Mucosa of stomach (tissue), 1 donor: Measurements from ENCODE around the gene ALOX5.
"Not testable (repeated sequence)": the region's sequence is repeated elsewhere in the genome, so short reads cannot be mapped to it uniquely, and the experiment has no call there.

Experiments
- H3K27me3 ChIP-seq: one replicate; pipeline ENCODE4 v1.7.0; 2013; ENCODE audit warnings: mild to moderate bottlenecking, low read length; ENCODE audit not compliant: control insufficient read depth, insufficient read depth
- H3K36me3 ChIP-seq: one replicate; pipeline ENCODE4 v1.7.0; 2013; ENCODE audit warnings: low read length; ENCODE audit not compliant: control insufficient read depth, insufficient read depth
- H3K4me1 ChIP-seq: one replicate; pipeline ENCODE4 v1.7.0; 2013; ENCODE audit warnings: mild to moderate bottlenecking, low read length; ENCODE audit not compliant: control insufficient read depth, insufficient read depth
- H3K4me3 ChIP-seq: one replicate; pipeline ENCODE4 v1.7.0; 2013; ENCODE audit warnings: low read length
- H3K9ac ChIP-seq: one replicate; pipeline ENCODE4 v1.7.0; 2013; ENCODE audit warnings: mild to moderate bottlenecking, low read length, moderate library complexity
- H3K9me3 ChIP-seq: one replicate; pipeline ENCODE4 v1.7.0; 2013; ENCODE audit warnings: mild to moderate bottlenecking, low read length, moderate library complexity; ENCODE audit not compliant: control insufficient read depth
- donor health status: Pancreatic carcinoma.

ALOX5 gene

GRCh38 chr10:45391636-45392035, 17.6 kb downstream of the ALOX5 start:
- H3K27me3 ChIP-seq, H3K4me3 ChIP-seq, H3K9ac ChIP-seq, H3K36me3 ChIP-seq, H3K4me1 ChIP-seq, H3K9me3 ChIP-seq: not testable (repeated sequence)

- Histone ChIP-seq H3K9me3 (no peaks in the 10 kb centered on the region), H3K4me3 (no peak overlapping the region), H3K36me3 (no peaks in the 10 kb centered on the region), H3K4me1 (no peaks in the 10 kb centered on the region), H3K27me3 (no peaks in the 10 kb centered on the region), H3K9ac (no peak overlapping the region)
Measured at GRCh38 chr10:45395554-45395953, 21.5 kb downstream of the ALOX5 start.

- H3K4me3 ChIP-seq: no peak overlapping the region
- no peaks in the 10 kb centered on the region for H3K36me3 ChIP-seq
- H3K4me1 ChIP-seq: no peaks in the 10 kb centered on the region
- no peak overlapping the region for H3K9ac ChIP-seq
- H3K27me3 ChIP-seq: no peaks in the 10 kb centered on the region
- no peaks in the 10 kb centered on the region for H3K9me3 ChIP-seq
Measured at GRCh38 chr10:45398595-45398994, 24.6 kb downstream of the ALOX5 start.

DNA sequence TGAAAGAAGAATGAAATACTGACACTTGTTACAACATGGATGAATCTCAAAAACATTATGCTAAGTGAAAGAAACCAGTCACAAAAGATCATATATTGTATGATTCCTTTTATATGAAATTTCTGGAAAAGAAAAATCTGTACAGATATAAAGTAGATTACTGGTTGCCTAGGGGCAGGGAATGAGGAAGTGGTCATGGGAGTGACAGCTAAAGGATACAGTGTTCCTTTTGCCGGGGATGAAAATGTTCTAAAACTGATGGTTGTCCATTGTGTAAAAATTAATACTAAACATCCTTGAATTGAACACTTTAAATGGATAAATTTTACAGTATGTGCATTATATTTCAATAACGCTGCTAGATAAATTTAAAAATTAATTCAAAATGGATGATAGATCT, 25.1 kb downstream of the ALOX5 start:
- Histone ChIP-seq H3K36me3 (no peaks in the 10 kb centered on the region), H3K27me3 (no peaks in the 10 kb centered on the region), H3K4me1 (no peaks in the 10 kb centered on the region), H3K9me3 (no peaks in the 10 kb centered on the region), H3K4me3 (no peak overlapping the region), H3K9ac (no peak overlapping the region)

- Histone ChIP-seq H3K4me3 (no peak overlapping the region), H3K36me3 (no peaks in the 10 kb centered on the region), H3K4me1 (no peaks in the 10 kb centered on the region), H3K9me3 (no peaks in the 10 kb centered on the region), H3K9ac (no peak overlapping the region), H3K27me3 (no peaks in the 10 kb centered on the region)
Measured at GRCh38 chr10:45403151-45403550, 29.1 kb downstream of the ALOX5 start.

DNA sequence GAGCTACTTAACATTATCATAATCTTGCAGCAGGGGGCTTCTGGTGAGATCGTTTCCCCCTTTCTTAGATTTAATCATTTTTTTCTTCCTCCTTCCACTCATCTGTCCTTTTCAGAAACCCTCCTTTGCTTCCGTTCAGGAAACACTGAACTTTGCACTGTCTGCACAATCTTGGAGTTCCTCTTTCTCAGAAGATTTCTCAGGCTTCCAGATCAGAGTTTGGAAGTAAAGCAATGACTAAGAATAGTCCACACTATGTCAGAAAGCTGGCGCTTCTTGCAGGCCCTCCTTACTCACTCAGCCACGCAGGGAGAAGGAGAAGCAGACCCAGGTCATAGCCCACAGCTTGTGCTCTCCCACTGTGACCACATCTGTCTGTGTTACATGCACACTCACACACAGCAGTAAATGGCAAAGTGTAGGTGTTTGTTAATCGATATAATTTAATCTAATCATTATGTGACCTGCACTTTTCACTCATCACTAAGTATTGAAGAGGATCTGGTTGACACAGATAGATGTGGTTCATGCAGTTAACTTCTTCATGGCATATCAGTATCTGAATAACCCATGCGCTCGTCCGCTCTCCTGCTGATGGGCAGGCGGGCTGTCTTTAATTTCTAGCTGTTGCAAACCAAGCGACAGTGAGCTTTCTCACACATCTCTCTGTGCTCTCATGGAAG, 30.2 kb downstream of the ALOX5 start:
- no peaks in the 10 kb centered on the region for H3K36me3 ChIP-seq
- H3K4me3 ChIP-seq: no peak overlapping the region
- H3K27me3 ChIP-seq: no peaks in the 10 kb centered on the region
- H3K4me1 ChIP-seq: no peaks in the 10 kb centered on the region
- no peak overlapping the region for H3K9ac ChIP-seq
- no peaks in the 10 kb centered on the region for H3K9me3 ChIP-seq

GRCh38 chr10:45404770-45405120, 30.7 kb downstream of the ALOX5 start:
- H3K4me1 ChIP-seq: no peaks in the 10 kb centered on the region
- no peaks in the 10 kb centered on the region for H3K36me3 ChIP-seq
- H3K27me3 ChIP-seq: no peaks in the 10 kb centered on the region
- no peak overlapping the region for H3K9ac ChIP-seq
- no peaks in the 10 kb centered on the region for H3K9me3 ChIP-seq
- H3K4me3 ChIP-seq: no peak overlapping the region

- Histone ChIP-seq H3K9me3 (no peaks in the 10 kb centered on the region), H3K27me3 (no peaks in the 10 kb centered on the region), H3K4me1 (no peaks in the 10 kb centered on the region), H3K4me3 (no peak overlapping the region), H3K36me3 (no peaks in the 10 kb centered on the region), H3K9ac (no peak overlapping the region)
Measured at GRCh38 chr10:45407542-45407941, 33.5 kb downstream of the ALOX5 start.

GRCh38 chr10:45408421-45409319, 34.7 kb downstream of the ALOX5 start:
- H3K36me3 ChIP-seq: no peaks in the 10 kb centered on the region
- no peaks in the 10 kb centered on the region for H3K9me3 ChIP-seq
- H3K4me3 ChIP-seq: no peak overlapping the region
- H3K9ac ChIP-seq: no peak overlapping the region
- H3K4me1 ChIP-seq: no peaks in the 10 kb centered on the region
- H3K27me3 ChIP-seq: no peaks in the 10 kb centered on the region

DNA sequence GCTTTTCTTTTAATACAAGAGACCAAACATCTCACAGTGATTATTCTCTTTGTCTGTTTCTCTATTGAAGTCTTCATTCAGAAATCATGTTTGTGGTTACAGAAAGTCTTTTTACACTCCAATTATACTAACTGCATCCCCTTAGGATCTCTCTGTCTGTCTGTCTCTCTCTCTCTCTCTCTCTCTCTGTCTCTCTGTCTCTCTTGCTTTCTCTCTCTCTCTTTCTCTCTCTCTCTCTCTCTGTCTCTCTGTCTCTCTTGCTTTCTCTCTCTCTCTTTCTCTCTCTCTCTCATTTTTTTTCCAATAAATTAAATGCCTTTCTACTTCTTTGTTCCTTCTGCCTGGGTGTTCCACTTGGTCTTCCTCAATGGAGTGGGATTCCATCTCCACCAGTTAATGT, 35.3 kb downstream of the ALOX5 start:
- H3K9me3 ChIP-seq, H3K4me3 ChIP-seq, H3K27me3 ChIP-seq, H3K36me3 ChIP-seq, H3K9ac ChIP-seq, H3K4me1 ChIP-seq: not testable (repeated sequence)

DNA sequence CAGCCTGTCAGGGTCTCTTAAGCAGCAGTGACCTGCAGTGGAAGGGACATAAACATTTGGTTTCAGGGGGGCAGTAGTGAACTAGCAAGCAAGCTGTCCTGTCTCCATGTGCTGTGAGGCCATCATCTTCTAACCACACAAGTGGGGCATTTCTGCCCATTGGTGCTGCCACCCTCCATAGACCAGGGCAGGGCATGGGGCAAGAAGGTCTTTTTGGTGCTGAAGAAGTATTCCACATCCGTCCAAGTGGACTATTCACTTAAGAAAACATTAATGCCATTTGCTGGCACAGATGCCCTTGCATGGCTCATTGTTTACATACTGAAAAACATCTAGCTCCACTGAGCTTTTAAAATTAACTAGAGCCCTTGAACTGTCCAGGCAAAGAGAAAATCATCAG, 35.8 kb downstream of the ALOX5 start:
- H3K4me1 ChIP-seq: no peaks in the 10 kb centered on the region
- H3K9me3 ChIP-seq: no peaks in the 10 kb centered on the region
- H3K4me3 ChIP-seq: no peak overlapping the region
- H3K36me3 ChIP-seq: no peaks in the 10 kb centered on the region
- H3K9ac ChIP-seq: no peak overlapping the region
- no peaks in the 10 kb centered on the region for H3K27me3 ChIP-seq

- H3K36me3 ChIP-seq: no peaks in the 10 kb centered on the region
- no peak overlapping the region for H3K9ac ChIP-seq
- H3K4me1 ChIP-seq: no peaks in the 10 kb centered on the region
- no peaks in the 10 kb centered on the region for H3K27me3 ChIP-seq
- no peaks in the 10 kb centered on the region for H3K9me3 ChIP-seq
- H3K4me3 ChIP-seq: no peak overlapping the region
Measured at GRCh38 chr10:45410489-45410806, 36.4 kb downstream of the ALOX5 start.
